ENCODE measurements around the gene TULP4.
"Not testable (repeated sequence)": the region's sequence is repeated elsewhere in the genome, so short reads cannot be mapped to it uniquely, and the experiment has no call there.

Gene TULP4

DNA sequence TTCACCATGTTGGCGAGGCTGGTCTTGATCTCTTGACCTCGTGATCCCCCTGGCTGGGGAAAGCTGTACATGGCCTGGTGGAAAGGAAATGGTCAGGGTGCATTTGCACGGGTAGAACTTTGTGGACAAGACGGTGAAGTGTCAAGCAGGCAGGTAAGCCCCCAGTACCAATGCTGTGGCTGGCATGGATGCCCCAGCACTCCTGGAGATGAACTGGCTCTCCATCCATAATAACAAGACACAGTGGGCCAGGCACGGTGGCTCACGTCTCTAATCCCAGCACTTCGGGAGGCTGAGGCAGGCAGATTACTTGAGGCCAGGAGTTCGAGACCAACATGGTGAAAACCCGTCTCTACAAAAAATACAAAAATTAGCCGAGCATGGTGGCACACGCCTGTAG lies 210.4 kb downstream of the TULP4 start:
- no peak overlapping the region for H3K4me3 ChIP-seq (ENCODE audit: low read depth, low read length)
- no peak for TF ChIP-seq CTCF (IDR thresholded peaks at IDR 0.05; ENCODE audit: control insufficient read depth, extremely low read depth, insufficient read depth)
- DNase-seq (ENCODE audit: low read depth) = no peak

GRCh38 chr6:158524311-158524710 lies 212.0 kb downstream of the TULP4 start:
- no peak for TF ChIP-seq CTCF (IDR thresholded peaks at IDR 0.05; ENCODE audit: control insufficient read depth, extremely low read depth, insufficient read depth)
- H3K4me3 ChIP-seq (ENCODE audit: low read depth, low read length) = no peak overlapping the region
- no peak for DNase-seq (ENCODE audit: low read depth)

GRCh38 chr6:158527858-158528257 lies 215.6 kb downstream of the TULP4 start:
- not testable (repeated sequence) for DNase-seq (ENCODE audit: low read depth); H3K4me3 ChIP-seq (ENCODE audit: low read depth, low read length)

DNA sequence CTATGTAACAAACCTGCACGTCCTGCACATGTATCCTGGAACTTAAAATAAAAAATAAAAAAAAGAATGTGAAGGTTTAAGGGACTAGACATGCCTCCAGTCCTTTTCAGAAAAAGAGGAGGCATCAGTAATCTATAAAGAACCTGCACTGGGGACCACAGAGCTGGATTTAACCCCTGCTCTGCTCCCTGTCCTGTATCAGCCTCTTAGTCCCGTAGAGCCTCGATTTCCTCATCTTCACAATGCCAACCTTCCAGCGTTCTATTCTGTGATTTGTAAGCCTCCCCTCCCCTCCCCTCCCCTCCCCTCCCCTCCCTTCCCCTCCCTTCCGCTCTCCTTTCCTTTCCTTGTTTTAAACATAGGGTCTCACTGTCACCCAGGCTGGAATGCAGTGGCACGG lies 216.6 kb downstream of the TULP4 start:
- no peak for TF ChIP-seq CTCF (IDR thresholded peaks at IDR 0.05; ENCODE audit: control insufficient read depth, extremely low read depth, insufficient read depth)
- DNase-seq (ENCODE audit: low read depth) = no peak
- H3K4me3 ChIP-seq (ENCODE audit: low read depth, low read length) = no peak overlapping the region

- no peak overlapping the region for H3K4me3 ChIP-seq (ENCODE audit: low read depth, low read length)
- no peak for TF ChIP-seq CTCF (IDR thresholded peaks at IDR 0.05; ENCODE audit: control insufficient read depth, extremely low read depth, insufficient read depth)
- no peak for DNase-seq (ENCODE audit: low read depth)
Measured at GRCh38 chr6:158529629-158530028, 217.4 kb downstream of the TULP4 start.

DNA sequence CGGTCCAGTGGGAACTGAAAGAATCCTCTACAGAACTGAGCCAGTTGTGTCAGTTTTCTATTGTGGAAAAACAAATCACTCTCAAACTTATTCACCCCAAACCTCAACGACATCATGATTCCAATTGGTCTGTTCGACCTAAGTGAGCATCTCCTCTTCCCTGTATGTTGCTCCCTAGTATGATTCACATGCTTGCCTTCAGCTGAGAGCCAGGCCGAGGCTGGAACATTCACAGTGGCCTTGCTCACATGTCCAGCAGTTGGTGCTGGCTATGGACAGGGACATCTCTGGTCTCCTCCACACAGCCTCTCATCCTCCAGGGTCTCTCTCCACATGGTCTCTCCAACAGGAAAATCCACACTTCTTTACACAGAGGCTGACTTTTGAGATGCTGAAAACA lies 219.3 kb downstream of the TULP4 start:
- no peak for DNase-seq (ENCODE audit: low read depth)
- no peak for TF ChIP-seq CTCF (IDR thresholded peaks at IDR 0.05; ENCODE audit: control insufficient read depth, extremely low read depth, insufficient read depth)
- H3K4me3 ChIP-seq (ENCODE audit: low read depth, low read length) = no peak overlapping the region

- TF ChIP-seq CTCF (IDR thresholded peaks at IDR 0.05; ENCODE audit: control insufficient read depth, extremely low read depth, insufficient read depth) = no peak
- DNase-seq (ENCODE audit: low read depth) = no peak
- no peak overlapping the region for H3K4me3 ChIP-seq (ENCODE audit: low read depth, low read length)
Measured at GRCh38 chr6:158531970-158532369, 219.7 kb downstream of the TULP4 start.
